Measurements from ENCODE around the gene ARHGAP1.

GRCh38 chr11:46684367-46684766, 16.1 kb downstream of the ARHGAP1 start:
- TF ChIP-seq CTCF (IDR thresholded peaks at IDR 0.05; ENCODE audit: extremely low read depth in 1 of 2, insufficient read depth in 1 of 2, low read depth in 1 of 2, low read length in 2 of 2) (no peak), EZH2 (IDR thresholded peaks at IDR 0.05; ENCODE audit: borderline replicate concordance, low read depth, low read length, severe bottlenecking) (no peak), FOS (IDR thresholded peaks at IDR 0.05; ENCODE audit: borderline replicate concordance, insufficient read depth, low read length) (no peak), POLR2AphosphoS5 (IDR thresholded peaks at IDR 0.05; ENCODE audit: insufficient read depth, low read depth, low read length) (no peak), MAX (IDR thresholded peaks at IDR 0.05; ENCODE audit: insufficient read depth, insufficient read length) (no peak), POLR2A (IDR thresholded peaks at IDR 0.05; ENCODE audit: low read depth, low read length) (no peak)
